ENCODE measurements around the gene SLC8A2.

Gene SLC8A2, protein sequence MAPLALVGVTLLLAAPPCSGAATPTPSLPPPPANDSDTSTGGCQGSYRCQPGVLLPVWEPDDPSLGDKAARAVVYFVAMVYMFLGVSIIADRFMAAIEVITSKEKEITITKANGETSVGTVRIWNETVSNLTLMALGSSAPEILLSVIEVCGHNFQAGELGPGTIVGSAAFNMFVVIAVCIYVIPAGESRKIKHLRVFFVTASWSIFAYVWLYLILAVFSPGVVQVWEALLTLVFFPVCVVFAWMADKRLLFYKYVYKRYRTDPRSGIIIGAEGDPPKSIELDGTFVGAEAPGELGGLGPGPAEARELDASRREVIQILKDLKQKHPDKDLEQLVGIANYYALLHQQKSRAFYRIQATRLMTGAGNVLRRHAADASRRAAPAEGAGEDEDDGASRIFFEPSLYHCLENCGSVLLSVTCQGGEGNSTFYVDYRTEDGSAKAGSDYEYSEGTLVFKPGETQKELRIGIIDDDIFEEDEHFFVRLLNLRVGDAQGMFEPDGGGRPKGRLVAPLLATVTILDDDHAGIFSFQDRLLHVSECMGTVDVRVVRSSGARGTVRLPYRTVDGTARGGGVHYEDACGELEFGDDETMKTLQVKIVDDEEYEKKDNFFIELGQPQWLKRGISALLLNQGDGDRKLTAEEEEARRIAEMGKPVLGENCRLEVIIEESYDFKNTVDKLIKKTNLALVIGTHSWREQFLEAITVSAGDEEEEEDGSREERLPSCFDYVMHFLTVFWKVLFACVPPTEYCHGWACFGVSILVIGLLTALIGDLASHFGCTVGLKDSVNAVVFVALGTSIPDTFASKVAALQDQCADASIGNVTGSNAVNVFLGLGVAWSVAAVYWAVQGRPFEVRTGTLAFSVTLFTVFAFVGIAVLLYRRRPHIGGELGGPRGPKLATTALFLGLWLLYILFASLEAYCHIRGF

GRCh38 chr19:47471733-47472457, at the start of gene SLC8A2:
SLC8A2 (minus strand) TSS chr19:47471893; CDS start chr19:47466403, 5,490 bp downstream.
- no peak for TF ChIP-seq CTCF (IDR thresholded peaks at IDR 0.05; ENCODE audit: low read depth, low read length, missing control alignments)
- DNase-seq (ENCODE audit: extremely low read depth, low read depth): no peak
- no peak within 1 kb of the TSS for H3K4me3 ChIP-seq (replicated peaks; ENCODE audit: low read depth, low read length)

- no peak overlapping the region for H3K4me3 ChIP-seq (replicated peaks; ENCODE audit: low read depth, low read length)
- no peak for DNase-seq (ENCODE audit: extremely low read depth, low read depth)
- no peak for TF ChIP-seq CTCF (IDR thresholded peaks at IDR 0.05; ENCODE audit: low read depth, low read length, missing control alignments)
Measured at GRCh38 chr19:47520839-47521238, 49.1 kb upstream of the SLC8A2 start.

GRCh38 chr19:47520343-47520806, 48.7 kb upstream of the SLC8A2 start:
- DNase-seq (ENCODE audit: extremely low read depth, low read depth): no peak
- no peak for TF ChIP-seq CTCF (IDR thresholded peaks at IDR 0.05; ENCODE audit: low read depth, low read length, missing control alignments)
- H3K4me3 ChIP-seq (replicated peaks; ENCODE audit: low read depth, low read length): no peak overlapping the region

DNA sequence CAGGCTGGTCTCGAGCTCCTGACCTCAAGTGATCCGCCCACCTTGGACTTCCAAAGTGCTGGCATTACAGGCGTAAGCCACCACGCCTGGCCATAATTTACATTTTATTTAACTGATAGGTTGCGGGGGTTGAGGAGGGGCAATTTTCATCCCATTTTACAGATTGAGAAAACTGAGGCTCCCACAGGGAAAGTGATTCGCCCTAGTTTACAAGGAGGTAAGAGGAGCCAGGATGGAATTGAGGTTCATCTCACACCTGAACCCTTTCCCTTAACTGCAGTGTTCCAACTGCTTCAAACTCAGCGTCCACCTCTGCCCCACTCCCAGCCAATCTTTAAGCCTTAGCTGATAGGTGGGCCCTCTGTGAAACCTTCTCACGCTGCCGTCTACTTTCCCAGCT, 47.2 kb upstream of the SLC8A2 start:
- no peak for DNase-seq (ENCODE audit: extremely low read depth, low read depth)
- H3K4me3 ChIP-seq (replicated peaks; ENCODE audit: low read depth, low read length): no peak overlapping the region
- no peak for TF ChIP-seq CTCF (IDR thresholded peaks at IDR 0.05; ENCODE audit: low read depth, low read length, missing control alignments)

- H3K4me3 ChIP-seq (replicated peaks; ENCODE audit: low read depth, low read length): no peak overlapping the region
- TF ChIP-seq CTCF (IDR thresholded peaks at IDR 0.05; ENCODE audit: low read depth, low read length, missing control alignments): no peak
- no peak for DNase-seq (ENCODE audit: extremely low read depth, low read depth)
Measured at GRCh38 chr19:47518139-47518538, 46.4 kb upstream of the SLC8A2 start.

- DNase-seq (ENCODE audit: extremely low read depth, low read depth): peak; percentile 99
- TF ChIP-seq CTCF (IDR thresholded peaks at IDR 0.05; ENCODE audit: low read depth, low read length, missing control alignments): no peak
- H3K4me3 ChIP-seq (replicated peaks; ENCODE audit: low read depth, low read length): peak within 1 kb of the TSS; percentile 87
Measured at GRCh38 chr19:47514869-47515588, 43.3 kb upstream of the SLC8A2 start, which contains the start of gene NAPA. NAPA (minus strand) TSS chr19:47515063; CDS start chr19:47514940, 123 bp downstream.

All from HFF-Myc (cell line).